ENCODE data around the gene RHOT2.

Gene RHOT2

DNA sequence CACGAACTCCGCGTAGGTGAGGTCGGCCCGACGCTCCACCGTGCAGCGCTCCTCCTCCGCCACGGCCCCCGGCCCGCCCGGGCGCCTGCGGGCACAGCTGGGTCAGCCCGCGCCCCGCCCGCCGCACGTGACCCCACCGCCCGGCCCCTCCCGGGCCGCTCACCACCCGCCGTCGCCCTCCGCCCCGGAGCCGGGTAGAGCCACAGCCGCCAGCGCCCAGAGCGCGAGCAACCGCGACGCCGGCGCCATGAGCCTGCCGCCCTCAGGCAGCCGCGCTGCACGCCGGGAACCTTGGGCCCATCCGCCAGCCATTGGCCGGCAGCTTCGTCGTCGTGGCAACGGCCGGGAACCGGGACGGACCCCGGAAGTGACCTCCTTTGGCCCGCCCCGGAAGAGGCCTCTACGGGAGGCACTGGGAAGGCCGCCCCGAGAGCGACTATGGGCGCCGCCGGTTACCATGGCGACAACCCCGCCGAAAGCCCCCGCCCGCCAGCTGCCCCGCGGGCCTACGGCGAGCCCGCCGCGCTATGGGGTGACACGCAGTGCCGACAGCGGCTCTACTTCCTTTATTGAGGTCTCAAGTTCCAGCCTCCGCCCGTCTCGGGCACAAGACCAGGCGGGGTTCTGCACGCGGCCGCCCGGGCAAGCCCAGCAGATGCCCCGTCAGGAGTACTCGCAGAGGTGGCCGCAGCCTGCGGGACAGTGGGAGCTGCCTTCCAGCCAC, 16.3 kb downstream of the RHOT2 start, which contains the start of gene JMJD8:
JMJD8 (minus strand) TSS at position 264 of the 724 bp plus-strand sequence; CDS start at position 249, 15 bp downstream.
- Histone ChIP-seq H3K79me2 (ENCODE audit: insufficient read depth, low read depth) (peaks cover 18% of the 10 kb centered on the region), H3K4me2 (no peak within 1 kb of the TSS), H3K27ac (no peak within 1 kb of the TSS), H3K36me3 (ENCODE audit: insufficient read depth) (no peaks in the 10 kb centered on the region; the same call in 1 of the 2 replicates), H4K20me1 (ENCODE audit: insufficient read depth) (no peaks in the 10 kb centered on the region), H2AFZ (ENCODE audit: low read depth) (no peak within 1 kb of the TSS), H3K4me3 (IDR thresholded peaks at IDR 0.05; ENCODE audit: insufficient read depth, low read depth, low read length) (no peak within 1 kb of the TSS), H3K9ac (no peak within 1 kb of the TSS), H3K27me3 (ENCODE audit: insufficient read depth, low read depth) (no peaks in the 10 kb centered on the region), H3K4me1 (ENCODE audit: low read depth, poor library complexity, severe bottlenecking) (peaks cover under 1% of the 10 kb centered on the region)
- no peak for TF ChIP-seq CTCF (conservative IDR thresholded peaks at IDR 0.05; ENCODE audit: low read depth, low read length)

- H3K9ac ChIP-seq, result no peak overlapping the region
- H3K27ac ChIP-seq, result no peak overlapping the region
- no peak for TF ChIP-seq CTCF (conservative IDR thresholded peaks at IDR 0.05; ENCODE audit: low read depth, low read length)
- no peaks in the 10 kb centered on the region for H4K20me1 ChIP-seq (ENCODE audit: insufficient read depth)
- H3K79me2 ChIP-seq (ENCODE audit: insufficient read depth, low read depth), result peaks cover 18% of the 10 kb centered on the region
- H3K4me2 ChIP-seq, result no peak overlapping the region
- no peaks in the 10 kb centered on the region; the same call in 1 of the 2 replicates for H3K36me3 ChIP-seq (ENCODE audit: insufficient read depth)
- no peak overlapping the region for H3K4me3 ChIP-seq (IDR thresholded peaks at IDR 0.05; ENCODE audit: insufficient read depth, low read depth, low read length)
- no peak overlapping the region for H2AFZ ChIP-seq (ENCODE audit: low read depth)
- no peaks in the 10 kb centered on the region for H3K27me3 ChIP-seq (ENCODE audit: insufficient read depth, low read depth)
- H3K4me1 ChIP-seq (ENCODE audit: low read depth, poor library complexity, severe bottlenecking), result peaks cover 4% of the 10 kb centered on the region
Measured at GRCh38 chr16:684961-685696, 17.2 kb downstream of the RHOT2 start.

DNA sequence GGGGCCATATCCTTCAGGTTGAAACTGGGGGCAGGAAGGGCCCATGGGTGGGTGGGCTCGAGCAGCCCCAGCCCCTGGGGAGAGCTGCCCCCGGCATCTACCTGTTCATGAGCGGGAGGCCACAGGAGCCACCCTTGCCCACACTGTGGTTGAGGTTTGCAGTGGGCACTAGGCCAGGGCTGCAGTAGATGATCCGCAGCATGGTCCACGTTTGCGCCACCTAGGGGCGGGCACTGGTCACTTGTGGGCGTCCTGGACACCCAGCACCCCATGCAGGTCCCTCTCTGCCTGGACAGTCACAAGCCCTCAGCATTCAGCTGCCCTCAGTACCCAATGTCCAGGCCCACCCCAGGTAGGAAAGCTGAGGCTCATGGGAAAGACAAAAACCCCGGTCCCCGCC, 18.0 kb downstream of the RHOT2 start:
- no peak overlapping the region for H3K4me2 ChIP-seq
- H2AFZ ChIP-seq (ENCODE audit: low read depth), result no peak overlapping the region
- H3K79me2 ChIP-seq (ENCODE audit: insufficient read depth, low read depth), result peaks cover 13% of the 10 kb centered on the region
- H3K27ac ChIP-seq, result no peak overlapping the region
- H4K20me1 ChIP-seq (ENCODE audit: insufficient read depth), result no peaks in the 10 kb centered on the region
- H3K4me1 ChIP-seq (ENCODE audit: low read depth, poor library complexity, severe bottlenecking), result peaks cover 4% of the 10 kb centered on the region
- 0 out of 2 replicates have a peak, but pooled peaks have one; percentile 30 for TF ChIP-seq CTCF (conservative IDR thresholded peaks at IDR 0.05; ENCODE audit: low read depth, low read length)
- H3K27me3 ChIP-seq (ENCODE audit: insufficient read depth, low read depth), result peaks cover 4% of the 10 kb centered on the region; the same call in 1 of the 2 replicates
- no peak overlapping the region for H3K4me3 ChIP-seq (IDR thresholded peaks at IDR 0.05; ENCODE audit: insufficient read depth, low read depth, low read length)
- H3K36me3 ChIP-seq (ENCODE audit: insufficient read depth), result no peaks in the 10 kb centered on the region; the same call in 1 of the 2 replicates
- no peak overlapping the region for H3K9ac ChIP-seq

DNA sequence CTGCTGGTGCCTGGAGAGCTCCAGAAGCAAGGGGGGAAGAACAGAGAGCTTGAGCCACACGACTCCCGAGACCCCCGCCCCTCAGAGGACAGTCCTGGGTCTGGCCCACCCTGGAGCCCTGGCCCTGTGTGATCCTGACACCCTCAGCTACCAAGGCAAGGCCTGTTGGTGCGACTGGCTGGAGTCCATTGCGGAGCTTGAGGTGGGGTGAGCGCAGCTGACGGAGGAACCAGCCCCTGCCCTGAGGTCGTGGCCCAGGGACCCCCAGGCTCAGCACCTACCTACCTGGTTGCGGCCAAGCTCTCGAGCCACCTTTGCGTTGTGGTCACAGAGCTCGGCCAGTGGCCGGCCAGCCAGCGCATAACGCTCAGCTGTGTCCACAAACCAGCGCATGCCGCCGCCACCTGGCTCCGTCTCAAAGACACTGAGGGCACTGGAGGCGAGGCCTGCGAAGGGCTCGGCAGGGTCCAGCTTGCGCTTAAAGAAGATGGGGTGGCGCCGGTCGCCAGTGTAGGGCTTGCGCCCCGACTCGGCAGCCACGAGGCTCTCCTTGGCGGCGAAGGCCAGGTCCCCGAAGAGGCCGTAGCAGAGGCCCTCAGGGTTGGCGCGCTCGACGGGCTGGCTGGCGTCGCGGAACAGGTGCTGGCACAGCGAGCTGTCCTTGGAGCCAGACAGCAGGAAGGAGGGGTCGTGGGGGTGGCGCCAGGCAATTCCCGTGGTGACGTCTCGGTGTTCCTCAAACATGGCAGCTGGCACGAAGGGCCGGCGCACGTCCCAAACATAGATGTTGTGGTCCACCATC, 18.7 kb downstream of the RHOT2 start:
- no peaks in the 10 kb centered on the region; the same call in 1 of the 2 replicates for H3K36me3 ChIP-seq (ENCODE audit: insufficient read depth)
- H3K4me2 ChIP-seq, result no peak overlapping the region
- no peak overlapping the region for H3K4me3 ChIP-seq (IDR thresholded peaks at IDR 0.05; ENCODE audit: insufficient read depth, low read depth, low read length)
- peaks cover 4% of the 10 kb centered on the region for H3K4me1 ChIP-seq (ENCODE audit: low read depth, poor library complexity, severe bottlenecking)
- H3K79me2 ChIP-seq (ENCODE audit: insufficient read depth, low read depth), result peaks cover 6% of the 10 kb centered on the region; the same call in 1 of the 2 replicates
- no peak overlapping the region for H2AFZ ChIP-seq (ENCODE audit: low read depth)
- no peak overlapping the region for H3K27ac ChIP-seq
- H3K27me3 ChIP-seq (ENCODE audit: insufficient read depth, low read depth), result peaks cover 11% of the 10 kb centered on the region
- no peak for TF ChIP-seq CTCF (conservative IDR thresholded peaks at IDR 0.05; ENCODE audit: low read depth, low read length)
- H3K9ac ChIP-seq, result no peak overlapping the region
- H4K20me1 ChIP-seq (ENCODE audit: insufficient read depth), result no peaks in the 10 kb centered on the region

All from KMS-11 (cell line).